ENCODE results near the gene PMEL.
"Not testable (repeated sequence)": the region's sequence is repeated elsewhere in the genome, so short reads cannot be mapped to it uniquely, and the experiment has no call there.

Gene PMEL

GRCh38 chr12:55982319-55982936, 16.6 kb upstream of the PMEL start:
- DNase-seq: no peak

GRCh38 chr12:55981882-55982281, 16.0 kb upstream of the PMEL start:
- DNase-seq: not testable (repeated sequence)

- DNase-seq: no peak
Observed at GRCh38 chr12:55979069-55979468, 13.2 kb upstream of the PMEL start.

- DNase-seq: no peak
Observed at GRCh38 chr12:55978393-55978792, 12.6 kb upstream of the PMEL start.

GRCh38 chr12:55974308-55974730, 8.5 kb upstream of the PMEL start:
- DNase-seq: no peak

- peak; percentile 100 for DNase-seq
Observed at GRCh38 chr12:55973599-55974307, 7.9 kb upstream of the PMEL start, which contains the start of gene RAB5B. RAB5B (plus strand) TSS chr12:55974078; CDS start chr12:55986961, 12,883 bp downstream.

- no peak for DNase-seq
Observed at GRCh38 chr12:55972911-55973598, 7.2 kb upstream of the PMEL start.

- DNase-seq: no peak
Observed at GRCh38 chr12:55972456-55972855, 6.6 kb upstream of the PMEL start.

- no peak for DNase-seq
Observed at GRCh38 chr12:55972042-55972441, 6.2 kb upstream of the PMEL start.

- no peak for DNase-seq
Observed at GRCh38 chr12:55970775-55971174, 4.9 kb upstream of the PMEL start.

GRCh38 chr12:55969356-55969755, 3.5 kb upstream of the PMEL start:
- DNase-seq: no peak

- peak; percentile 82 for DNase-seq
Observed at GRCh38 chr12:55966408-55967281, 803 bp upstream of the PMEL start, which contains the start of gene CDK2. CDK2 (plus strand) TSS chr12:55966830; CDS start chr12:55967009, 179 bp downstream.

- no peak for DNase-seq
Observed at GRCh38 chr12:55965240-55965639, 602 bp downstream of the PMEL start.

- no peak for DNase-seq
Observed at GRCh38 chr12:55963760-55964159, 2.1 kb downstream of the PMEL start.

- DNase-seq: no peak
Observed at GRCh38 chr12:55957106-55957859, 8.6 kb downstream of the PMEL start.

- no peak for DNase-seq
Observed at GRCh38 chr12:55955800-55956508, 9.9 kb downstream of the PMEL start.

- no peak for DNase-seq
Observed at GRCh38 chr12:55955344-55955743, 10.5 kb downstream of the PMEL start.

GRCh38 chr12:55946553-55946952, 19.3 kb downstream of the PMEL start:
- DNase-seq: no peak

GRCh38 chr12:55942577-55943136, 23.2 kb downstream of the PMEL start:
- no peak for DNase-seq

- DNase-seq: no peak
Observed at GRCh38 chr12:55942055-55942454, 23.8 kb downstream of the PMEL start.

Data from midbrain (tissue), 1 donor.